ENCODE measurements around the gene OFD1. TPM values are rescaled to one million over a fixed set of nuclear protein-coding genes. Genes with fewer than 3 reads are reported as not detected.

Gene OFD1
- total RNA-seq, 1 donor from 2014 or later: 38.3 TPM

GRCh38 chrX:13699183-13699826 lies 35.2 kb upstream of the OFD1 start:
- Histone ChIP-seq H3K9me3 (no peaks in the 10 kb centered on the region), H3K36me3 (no peaks in the 10 kb centered on the region), H3K4me1 (peaks cover 36% of the 10 kb centered on the region), H3K4me3 (no peak overlapping the region), H3K27me3 (ENCODE audit: low read depth) (no peaks in the 10 kb centered on the region), H3K27ac (no peak overlapping the region)
- intact Hi-C loops (cut with DNase I): no loop called here
- peak in 1 of 2 donors; percentile 55 for ATAC-seq
- DNase-seq: no peak
- TF ChIP-seq, protein P1, sequence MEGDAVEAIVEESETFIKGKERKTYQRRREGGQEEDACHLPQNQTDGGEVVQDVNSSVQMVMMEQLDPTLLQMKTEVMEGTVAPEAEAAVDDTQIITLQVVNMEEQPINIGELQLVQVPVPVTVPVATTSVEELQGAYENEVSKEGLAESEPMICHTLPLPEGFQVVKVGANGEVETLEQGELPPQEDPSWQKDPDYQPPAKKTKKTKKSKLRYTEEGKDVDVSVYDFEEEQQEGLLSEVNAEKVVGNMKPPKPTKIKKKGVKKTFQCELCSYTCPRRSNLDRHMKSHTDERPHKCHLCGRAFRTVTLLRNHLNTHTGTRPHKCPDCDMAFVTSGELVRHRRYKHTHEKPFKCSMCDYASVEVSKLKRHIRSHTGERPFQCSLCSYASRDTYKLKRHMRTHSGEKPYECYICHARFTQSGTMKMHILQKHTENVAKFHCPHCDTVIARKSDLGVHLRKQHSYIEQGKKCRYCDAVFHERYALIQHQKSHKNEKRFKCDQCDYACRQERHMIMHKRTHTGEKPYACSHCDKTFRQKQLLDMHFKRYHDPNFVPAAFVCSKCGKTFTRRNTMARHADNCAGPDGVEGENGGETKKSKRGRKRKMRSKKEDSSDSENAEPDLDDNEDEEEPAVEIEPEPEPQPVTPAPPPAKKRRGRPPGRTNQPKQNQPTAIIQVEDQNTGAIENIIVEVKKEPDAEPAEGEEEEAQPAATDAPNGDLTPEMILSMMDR (IDR thresholded peaks at IDR 0.05): no peak

DNA sequence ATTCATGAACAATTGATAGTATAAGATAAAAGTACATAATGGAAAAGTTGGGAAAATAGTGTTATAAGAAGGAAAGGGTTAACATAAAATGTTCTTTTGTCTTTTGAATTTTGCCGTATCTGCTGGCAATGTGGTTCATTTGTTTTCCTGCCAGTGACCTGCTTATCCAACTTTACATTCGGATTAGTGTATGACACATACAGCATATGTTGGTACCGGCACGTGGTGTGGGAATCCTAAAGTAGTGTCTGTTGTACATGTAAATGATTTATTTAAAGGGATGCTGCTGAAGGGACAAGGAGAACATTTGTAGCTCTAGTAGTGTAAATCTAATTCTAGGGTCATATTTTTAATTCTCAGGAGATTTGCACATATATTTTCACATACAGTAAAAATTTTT lies 34.2 kb upstream of the OFD1 start:
- TF ChIP-seq, protein P1 (IDR thresholded peaks at IDR 0.05): no peak
- DNase-seq (no peak), ATAC-seq (no peak)
- Histone ChIP-seq H3K27me3 (ENCODE audit: low read depth) (no peaks in the 10 kb centered on the region), H3K4me1 (peaks cover 29% of the 10 kb centered on the region), H3K9me3 (no peaks in the 10 kb centered on the region), H3K36me3 (no peaks in the 10 kb centered on the region), H3K27ac (no peak overlapping the region), H3K4me3 (no peak overlapping the region)
- intact Hi-C loops (cut with DNase I): no loop called here

GRCh38 chrX:13702111-13702789 lies 32.3 kb upstream of the OFD1 start:
- H3K4me3 ChIP-seq: no peak overlapping the region
- intact Hi-C loops (cut with DNase I): no loop called here
- H3K9me3 ChIP-seq: no peaks in the 10 kb centered on the region
- TF ChIP-seq, protein P1 (IDR thresholded peaks at IDR 0.05): no peak
- H3K27me3 ChIP-seq (ENCODE audit: low read depth): no peaks in the 10 kb centered on the region
- DNase-seq (no peak), ATAC-seq (no peak)
- H3K36me3 ChIP-seq: no peaks in the 10 kb centered on the region
- H3K27ac ChIP-seq: no peak overlapping the region
- H3K4me1 ChIP-seq: peaks cover 29% of the 10 kb centered on the region

DNA sequence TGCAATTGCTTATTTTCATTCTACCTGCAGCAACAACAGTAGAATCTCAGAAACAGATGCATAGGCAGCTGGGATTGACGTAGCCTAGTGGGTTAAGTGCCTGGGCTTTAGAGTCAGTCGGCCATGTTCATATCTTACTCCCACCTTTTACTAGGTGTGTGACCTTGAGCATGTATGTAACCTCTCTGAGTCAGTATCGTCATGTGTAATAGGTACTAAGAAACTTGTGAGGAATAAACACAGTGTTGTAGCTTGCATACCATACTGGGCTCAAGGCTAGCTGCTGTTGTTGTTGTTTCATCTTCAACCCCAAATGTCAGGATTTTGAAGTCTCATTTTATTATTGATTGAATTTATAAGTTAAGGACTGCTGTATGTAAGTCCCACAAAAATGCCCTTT lies 31.4 kb upstream of the OFD1 start:
- no peak overlapping the region for H3K27ac ChIP-seq
- no peak for DNase-seq
- no peak overlapping the region for H3K4me3 ChIP-seq
- intact Hi-C loops (cut with DNase I): no loop called here
- H3K36me3 ChIP-seq: no peaks in the 10 kb centered on the region
- no peaks in the 10 kb centered on the region for H3K27me3 ChIP-seq (ENCODE audit: low read depth)
- no peaks in the 10 kb centered on the region for H3K9me3 ChIP-seq
- no peak for ATAC-seq
- peaks cover 22% of the 10 kb centered on the region for H3K4me1 ChIP-seq
- TF ChIP-seq, protein P1 (IDR thresholded peaks at IDR 0.05): no peak

DNA sequence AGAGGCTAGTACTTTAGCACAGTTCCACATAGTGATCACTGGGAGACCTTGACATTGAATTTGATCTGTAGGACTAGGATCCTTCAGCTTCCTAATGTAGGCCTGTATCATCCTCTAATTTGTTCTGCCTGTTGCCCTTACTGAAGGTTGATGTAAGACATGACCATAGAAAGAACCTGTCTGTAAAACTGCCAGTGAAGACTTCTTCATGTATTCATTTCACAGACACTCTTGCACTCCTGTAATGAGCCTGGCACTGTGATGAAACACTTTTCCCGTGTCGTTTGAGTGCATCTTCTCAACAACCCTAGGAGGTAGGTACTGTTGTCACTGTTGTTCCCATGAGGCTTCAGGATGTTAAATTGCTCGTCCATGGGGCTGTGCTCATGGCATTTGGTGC lies 31.0 kb upstream of the OFD1 start:
- no peak overlapping the region for H3K4me3 ChIP-seq
- H3K4me1 ChIP-seq: peaks cover 18% of the 10 kb centered on the region
- H3K27ac ChIP-seq: no peak overlapping the region
- H3K27me3 ChIP-seq (ENCODE audit: low read depth): no peaks in the 10 kb centered on the region
- TF ChIP-seq, protein P1 (IDR thresholded peaks at IDR 0.05): no peak
- DNase-seq (no peak), ATAC-seq (no peak)
- no peaks in the 10 kb centered on the region for H3K9me3 ChIP-seq
- no peaks in the 10 kb centered on the region for H3K36me3 ChIP-seq
- intact Hi-C loops (cut with DNase I): no loop called here

Data from lower lobe of right lung (tissue), 2 donors.